22Rv1 (cell line): ENCODE results near the gene TRAF3.

ENCODE experiments used
- ZFX ChIP-seq: fragments of 450-650 bp; IDR thresholded peaks from 2 replicates; pipeline ENCODE4 v1.6.1; 2017; ENCODE audit warnings: antibody characterized with exemption, borderline replicate concordance
- TF ChIP-seq, protein P1 (sequence below): fragments of 450-650 bp; IDR thresholded peaks from 2 replicates; pipeline ENCODE4 v1.5.1; 2017; ENCODE audit warnings: mild to moderate bottlenecking

DNA sequence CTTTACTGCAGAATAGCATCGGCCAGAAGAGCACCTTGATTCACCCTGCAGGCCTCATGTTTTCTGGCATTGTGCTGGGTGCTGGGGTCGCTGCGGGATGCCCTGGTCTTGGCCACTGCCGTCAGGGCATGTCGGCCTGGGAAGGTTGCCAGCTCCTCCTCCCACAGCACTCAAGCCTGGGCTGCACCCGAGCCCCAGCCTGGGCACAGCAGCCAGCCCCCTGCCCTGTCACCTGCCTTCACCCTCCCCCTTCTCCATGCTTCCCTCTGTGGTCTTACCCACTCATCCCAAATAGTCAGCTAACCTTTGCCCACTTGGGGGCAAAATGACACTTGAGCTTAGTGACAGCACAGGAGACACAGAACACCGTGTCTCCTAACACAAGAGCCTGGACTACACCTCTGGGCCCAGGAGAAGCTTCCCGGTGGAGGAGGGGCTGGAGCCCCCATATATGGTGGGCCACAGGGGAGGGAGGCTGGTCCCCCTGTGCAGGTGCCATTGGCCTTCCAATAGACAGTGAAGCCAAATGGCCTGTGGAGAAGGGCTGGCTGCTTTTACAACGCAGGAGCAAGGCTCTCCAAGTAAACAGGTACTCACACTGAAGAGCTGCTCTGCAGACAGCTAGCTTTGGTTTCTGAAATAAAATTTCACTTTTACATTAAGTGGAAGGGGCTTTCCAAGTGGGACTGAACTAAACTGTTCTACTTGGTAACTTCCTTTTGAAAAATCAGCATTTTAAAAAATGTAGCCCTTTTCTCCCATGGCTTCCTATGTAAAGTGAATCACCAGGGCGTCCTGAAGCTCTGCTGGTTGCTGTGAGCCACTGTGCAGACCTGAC, 94.0 kb downstream of the TRAF3 start:
- TF ChIP-seq, protein P1, sequence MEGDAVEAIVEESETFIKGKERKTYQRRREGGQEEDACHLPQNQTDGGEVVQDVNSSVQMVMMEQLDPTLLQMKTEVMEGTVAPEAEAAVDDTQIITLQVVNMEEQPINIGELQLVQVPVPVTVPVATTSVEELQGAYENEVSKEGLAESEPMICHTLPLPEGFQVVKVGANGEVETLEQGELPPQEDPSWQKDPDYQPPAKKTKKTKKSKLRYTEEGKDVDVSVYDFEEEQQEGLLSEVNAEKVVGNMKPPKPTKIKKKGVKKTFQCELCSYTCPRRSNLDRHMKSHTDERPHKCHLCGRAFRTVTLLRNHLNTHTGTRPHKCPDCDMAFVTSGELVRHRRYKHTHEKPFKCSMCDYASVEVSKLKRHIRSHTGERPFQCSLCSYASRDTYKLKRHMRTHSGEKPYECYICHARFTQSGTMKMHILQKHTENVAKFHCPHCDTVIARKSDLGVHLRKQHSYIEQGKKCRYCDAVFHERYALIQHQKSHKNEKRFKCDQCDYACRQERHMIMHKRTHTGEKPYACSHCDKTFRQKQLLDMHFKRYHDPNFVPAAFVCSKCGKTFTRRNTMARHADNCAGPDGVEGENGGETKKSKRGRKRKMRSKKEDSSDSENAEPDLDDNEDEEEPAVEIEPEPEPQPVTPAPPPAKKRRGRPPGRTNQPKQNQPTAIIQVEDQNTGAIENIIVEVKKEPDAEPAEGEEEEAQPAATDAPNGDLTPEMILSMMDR = no peak
- TF ChIP-seq ZFX = no peak
